Keratinocyte (primary cell): ENCODE data around the gene TC2N. TPM values are rescaled to one million over a fixed set of nuclear protein-coding genes. Genes with fewer than 3 reads are reported as not detected.

Experiments used
- DNase-seq: peaks from one replicate; pipeline ENCODE4 v3.0.0-alpha.2; 2011; ENCODE audit warnings: low read depth, missing footprints, low spot score
- FAIRE-seq: peaks from 2 replicates; lab custom pipeline; 2011; peaks lifted over from hg19 to GRCh38; lab: Jason Lieb, UNC
- H2AFZ ChIP-seq: 2 replicates; pipeline ENCODE4 v1.6.0; 2012; ENCODE audit warnings: low read length, control low read depth, inconsistent platforms; ENCODE audit not compliant: control insufficient read depth
- H3K27ac ChIP-seq: 2 replicates; pipeline ENCODE4 v1.5.1; 2011; ENCODE audit warnings: low read length; ENCODE audit not compliant: control insufficient read depth, insufficient read depth
- H3K27me3 ChIP-seq: 3 replicates; pipeline ENCODE4 v1.6.0; 2011; ENCODE audit warnings: low read length; ENCODE audit not compliant: control insufficient read depth, insufficient read depth; ENCODE audit errors: extremely low read depth
- H3K36me3 ChIP-seq, 2 experiments: 2 replicates in 1 of 2; 3 replicates in 1 of 2; pipeline ENCODE4 v1.5.1; 2011; ENCODE audit warnings: low read length in 2 of 2, mild to moderate bottlenecking in 1 of 2; ENCODE audit not compliant: control insufficient read depth in 2 of 2, insufficient read depth in 2 of 2; ENCODE audit errors: extremely low read depth in 1 of 2
- H3K4me1 ChIP-seq: 3 replicates; pipeline ENCODE4 v1.5.1; 2011; ENCODE audit warnings: low read length; ENCODE audit not compliant: control insufficient read depth, insufficient read depth; ENCODE audit errors: extremely low read depth
- H3K4me2 ChIP-seq: 3 replicates; pipeline ENCODE4 v1.6.0; 2011; ENCODE audit warnings: low read depth, low read length; ENCODE audit not compliant: control insufficient read depth, insufficient read depth; ENCODE audit errors: extremely low read depth
- H3K4me3 ChIP-seq, 3 experiments: fragments of 200-600 bp in 1 of 3; sonication (generic) in 1 of 3; 2 replicates in 2 of 3; 3 replicates in 1 of 3; pipeline ENCODE4 v1.5.1; 2011 to 2016; ENCODE audit warnings: low read length in 3 of 3, mild to moderate bottlenecking in 3 of 3, control low read depth in 2 of 3, inconsistent platforms in 1 of 3, low read depth in 1 of 3, mixed read lengths in 1 of 3, mixed run types in 1 of 3, moderate library complexity in 1 of 3; ENCODE audit not compliant: control insufficient read depth in 2 of 3, insufficient read depth in 2 of 3; ENCODE audit errors: extremely low read depth in 1 of 3
- H3K79me2 ChIP-seq: 2 replicates; pipeline ENCODE4 v1.6.0; 2012; ENCODE audit warnings: low read length; ENCODE audit not compliant: control insufficient read depth, insufficient read depth
- H3K9ac ChIP-seq: 3 replicates; pipeline ENCODE4 v1.6.0; 2011; ENCODE audit warnings: low read length; ENCODE audit not compliant: control insufficient read depth, insufficient read depth; ENCODE audit errors: extremely low read depth
- H3K9me1 ChIP-seq: 3 replicates; pipeline ENCODE4 v1.6.0; 2011; ENCODE audit warnings: low read length; ENCODE audit not compliant: control insufficient read depth, insufficient read depth; ENCODE audit errors: extremely low read depth
- H3K9me3 ChIP-seq: 2 replicates; pipeline ENCODE4 v1.5.1; 2012; ENCODE audit warnings: low read depth, low read length; ENCODE audit not compliant: control insufficient read depth
- H4K20me1 ChIP-seq: 3 replicates; pipeline ENCODE4 v1.6.0; 2011; ENCODE audit warnings: low read length; ENCODE audit not compliant: control insufficient read depth, insufficient read depth; ENCODE audit errors: extremely low read depth
- EZH2 ChIP-seq: IDR thresholded peaks from one replicate; pipeline ENCODE4 v1.6.1; 2012; ENCODE audit warnings: inconsistent platforms, mild to moderate bottlenecking, low read length, moderate library complexity
- dilution Hi-C: fragments of 300-500 bp; cut with MboI; formaldehyde crosslinking; loops from one replicate; pipeline ENCODE4 v1.7.0; 2020; ENCODE audit warnings: low sequenced_read_pairs; ENCODE audit not compliant: extremely low pct_ligation_motif_present
- polyA plus RNA-seq, 5 experiments: library from polyadenylated mRNA; depleted of rRNA in 3 of 5; stranded (reverse) in 3 of 5; stranded (forward) in 1 of 5; unstranded in 1 of 5; fragments of >200 nt; gene quantifications; 1 replicate in 1 of 5; 2 replicates in 3 of 5; 3 replicates in 1 of 5; pipeline versions ENCODE4 v1.2.1 to v1.2.3, GENCODE V29; 2011 to 2012; ENCODE audit warnings: missing spikeins in 2 of 5, low read depth in 1 of 5, low replicate concordance in 1 of 5
- TF ChIP-seq, protein P1 (sequence below), 3 experiments: IDR thresholded peaks in 1 of 3; conservative IDR thresholded peaks in 1 of 3; optimal IDR thresholded peaks in 1 of 3; 2 replicates in 2 of 3; 3 replicates in 1 of 3; pipeline versions ENCODE3 to v1.5.1; 2011; ENCODE audit warnings: low read length in 3 of 3, mild to moderate bottlenecking in 3 of 3, moderate library complexity in 2 of 3, control low read depth in 1 of 3, inconsistent platforms in 1 of 3; ENCODE audit not compliant: insufficient read depth in 2 of 3; ENCODE audit errors: extremely low read depth in 1 of 3

Gene TC2N
- polyA plus RNA-seq, 1 donor (not counting 4 experiments of a cell fraction or from before 2014, with no cell fraction given): 22.6 TPM

DNA sequence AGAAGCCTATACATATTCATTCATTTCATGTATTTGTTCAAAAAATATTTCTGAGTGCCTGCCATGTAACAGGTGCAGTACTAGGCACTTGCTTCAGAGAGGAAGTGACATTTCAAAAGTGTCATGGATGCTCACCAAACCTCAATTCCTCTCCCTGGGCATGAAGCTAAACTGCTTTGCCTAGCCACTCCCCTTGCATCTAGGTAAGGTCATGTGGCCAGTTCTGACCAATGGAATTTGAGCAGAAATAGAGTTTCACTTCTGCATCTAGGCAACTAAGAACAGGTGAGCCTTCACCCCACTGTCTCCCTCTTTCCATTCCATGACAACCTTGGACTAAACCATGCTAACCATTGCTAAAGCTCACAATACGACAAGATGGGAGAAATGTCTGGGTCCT lies 27.6 kb downstream of the TC2N start:
- Histone ChIP-seq H3K4me1 (peaks cover 4% of the 10 kb centered on the region), H3K36me3 (no peaks in the 10 kb centered on the region), H3K27ac (no peak overlapping the region), H3K4me3 (no peak overlapping the region), H3K9me3 (no peaks in the 10 kb centered on the region), H4K20me1 (no peaks in the 10 kb centered on the region), H3K27me3 (no peaks in the 10 kb centered on the region), H3K79me2 (peaks cover 2% of the 10 kb centered on the region), H2AFZ (no peak overlapping the region), H3K9ac (no peak overlapping the region), H3K9me1 (no peaks in the 10 kb centered on the region), H3K4me2 (no peak overlapping the region)
- FAIRE-seq: no peak
- DNase-seq: no peak
- dilution Hi-C loops: no loop called here
- no peak for TF ChIP-seq EZH2
- TF ChIP-seq, protein P1, sequence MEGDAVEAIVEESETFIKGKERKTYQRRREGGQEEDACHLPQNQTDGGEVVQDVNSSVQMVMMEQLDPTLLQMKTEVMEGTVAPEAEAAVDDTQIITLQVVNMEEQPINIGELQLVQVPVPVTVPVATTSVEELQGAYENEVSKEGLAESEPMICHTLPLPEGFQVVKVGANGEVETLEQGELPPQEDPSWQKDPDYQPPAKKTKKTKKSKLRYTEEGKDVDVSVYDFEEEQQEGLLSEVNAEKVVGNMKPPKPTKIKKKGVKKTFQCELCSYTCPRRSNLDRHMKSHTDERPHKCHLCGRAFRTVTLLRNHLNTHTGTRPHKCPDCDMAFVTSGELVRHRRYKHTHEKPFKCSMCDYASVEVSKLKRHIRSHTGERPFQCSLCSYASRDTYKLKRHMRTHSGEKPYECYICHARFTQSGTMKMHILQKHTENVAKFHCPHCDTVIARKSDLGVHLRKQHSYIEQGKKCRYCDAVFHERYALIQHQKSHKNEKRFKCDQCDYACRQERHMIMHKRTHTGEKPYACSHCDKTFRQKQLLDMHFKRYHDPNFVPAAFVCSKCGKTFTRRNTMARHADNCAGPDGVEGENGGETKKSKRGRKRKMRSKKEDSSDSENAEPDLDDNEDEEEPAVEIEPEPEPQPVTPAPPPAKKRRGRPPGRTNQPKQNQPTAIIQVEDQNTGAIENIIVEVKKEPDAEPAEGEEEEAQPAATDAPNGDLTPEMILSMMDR (optimal IDR thresholded peaks at IDR 0.05 in 1 of 3, IDR thresholded peaks at IDR 0.05 in 1 of 3, conservative IDR thresholded peaks at IDR 0.05 in 1 of 3; ENCODE audit: extremely low read depth in 1 of 3, insufficient read depth in 2 of 3, low read length in 3 of 3): no peak

DNA sequence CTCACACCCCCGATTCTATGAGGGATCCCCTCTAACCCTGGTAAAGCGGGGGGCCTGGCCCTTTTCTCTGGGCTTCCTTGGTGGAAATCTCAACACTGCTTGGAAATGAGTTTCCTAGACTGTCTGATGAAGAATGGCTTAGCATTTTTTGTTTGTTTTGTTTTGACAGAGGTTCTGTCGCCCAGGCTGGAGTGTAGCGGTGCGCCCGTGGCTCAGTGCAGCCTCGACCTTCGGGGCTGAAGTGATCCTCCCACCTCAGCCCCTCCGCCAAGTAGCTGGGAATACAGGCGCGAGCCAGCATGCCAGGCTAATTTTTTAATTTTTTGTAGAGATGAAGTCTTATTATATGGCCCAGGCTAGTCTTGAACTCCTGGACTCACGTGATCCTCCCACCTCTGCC lies 30.3 kb downstream of the TC2N start:
- H3K36me3 ChIP-seq: no peaks in the 10 kb centered on the region
- peak overlapping the region; percentile 97 for H2AFZ ChIP-seq
- no peak for FAIRE-seq
- H3K9ac ChIP-seq: peak overlapping the region; percentile 72
- peak overlapping the region; percentile 84 to 88 (median 85) for H3K4me3 ChIP-seq
- TF ChIP-seq, protein P1 (optimal IDR thresholded peaks at IDR 0.05 in 1 of 3, IDR thresholded peaks at IDR 0.05 in 1 of 3, conservative IDR thresholded peaks at IDR 0.05 in 1 of 3; ENCODE audit: extremely low read depth in 1 of 3, insufficient read depth in 2 of 3, low read length in 3 of 3): no peak
- no peak for TF ChIP-seq EZH2
- dilution Hi-C loops: no loop called here
- H3K4me1 ChIP-seq: peaks cover 7% of the 10 kb centered on the region
- peak overlapping the region; percentile 93 for H3K4me2 ChIP-seq
- DNase-seq: no peak
- H3K9me1 ChIP-seq: no peaks in the 10 kb centered on the region
- no peaks in the 10 kb centered on the region for H3K9me3 ChIP-seq
- peak overlapping the region; percentile 57 for H3K27ac ChIP-seq
- H4K20me1 ChIP-seq: no peaks in the 10 kb centered on the region
- no peaks in the 10 kb centered on the region for H3K27me3 ChIP-seq
- peaks cover 15% of the 10 kb centered on the region for H3K79me2 ChIP-seq
